Glutamatergic neuron (in vitro differentiated cells): Measurements from ENCODE around the gene PAK1. TPM values are rescaled to one million over a fixed set of nuclear protein-coding genes. Genes with fewer than 3 reads are reported as not detected.
A peak's percentile ranks its signal among the peaks of the same experiment; 100 is the strongest.

Source experiments
- DNase-seq: peaks from one replicate; pipeline ENCODE4 v3.0.0; 2022
- H3K27ac Mint-ChIP-seq: one replicate; pipeline ENCODE4 v1.8.0; 2020; ENCODE audit warnings: mild to moderate bottlenecking, mixed read lengths, inconsistent platforms; ENCODE audit not compliant: unreplicated experiment
- H3K27me3 Mint-ChIP-seq: one replicate; pipeline ENCODE4 v1.8.0; 2020; ENCODE audit warnings: mild to moderate bottlenecking, moderate library complexity, mixed read lengths, inconsistent platforms; ENCODE audit not compliant: unreplicated experiment
- H3K36me3 Mint-ChIP-seq: one replicate; pipeline ENCODE4 v1.8.0; 2020; ENCODE audit warnings: mild to moderate bottlenecking, mixed read lengths, inconsistent platforms; ENCODE audit not compliant: unreplicated experiment
- H3K4me1 Mint-ChIP-seq: one replicate; pipeline ENCODE4 v1.8.0; 2020; ENCODE audit warnings: mild to moderate bottlenecking, low read depth, mixed read lengths, inconsistent platforms; ENCODE audit not compliant: unreplicated experiment
- H3K4me3 Mint-ChIP-seq: one replicate; pipeline ENCODE4 v1.8.0; 2020; ENCODE audit warnings: mild to moderate bottlenecking, mixed read lengths, inconsistent platforms; ENCODE audit not compliant: unreplicated experiment
- H3K9me3 Mint-ChIP-seq: one replicate; pipeline ENCODE4 v1.8.0; 2020; ENCODE audit warnings: mild to moderate bottlenecking, moderate library complexity, mixed read lengths, inconsistent platforms; ENCODE audit not compliant: unreplicated experiment
- CTCF ChIP-seq: fragments of 200-600 bp; sonication (generic); IDR thresholded peaks from one replicate; pipeline ENCODE4 v1.5.0; 2021; ENCODE audit not compliant: partially characterized antibody, unreplicated experiment
- total RNA-seq: library from RNA; stranded (reverse); fragmentation: NEBNext Ultra II Directional; extraction: Animal tissue kit (Norgen Biotek cat#: 25700); gene quantifications from one replicate; pipeline ENCODE4 v1.2.1, GENCODE V29; 2021; ENCODE audit not compliant: unreplicated experiment

Gene PAK1
- total RNA-seq, 1 donor from 2014 or later, result 126 TPM

- peak overlapping the region; percentile 79 for H3K27ac Mint-ChIP-seq
- H3K36me3 Mint-ChIP-seq, result no peaks in the 10 kb centered on the region
- peaks cover 20% of the 10 kb centered on the region for H3K9me3 Mint-ChIP-seq
- peak overlapping the region; percentile 83 for H3K4me3 Mint-ChIP-seq
- peak; percentile 62 for DNase-seq
- TF ChIP-seq CTCF, result peak; percentile 50
- H3K4me1 Mint-ChIP-seq, result peaks cover 39% of the 10 kb centered on the region
- peaks cover 10% of the 10 kb centered on the region for H3K27me3 Mint-ChIP-seq
Observed at GRCh38 chr11:77471558-77472193, 2.2 kb downstream of the PAK1 start.

- no peak for TF ChIP-seq CTCF
- peak overlapping the region; percentile 83 for H3K4me3 Mint-ChIP-seq
- no peaks in the 10 kb centered on the region for H3K36me3 Mint-ChIP-seq
- peaks cover 20% of the 10 kb centered on the region for H3K9me3 Mint-ChIP-seq
- no peak for DNase-seq
- H3K4me1 Mint-ChIP-seq, result peaks cover 40% of the 10 kb centered on the region
- peak overlapping the region; percentile 79 for H3K27ac Mint-ChIP-seq
- H3K27me3 Mint-ChIP-seq, result peaks cover 10% of the 10 kb centered on the region
Observed at GRCh38 chr11:77470971-77471370, 2.9 kb downstream of the PAK1 start.

DNA sequence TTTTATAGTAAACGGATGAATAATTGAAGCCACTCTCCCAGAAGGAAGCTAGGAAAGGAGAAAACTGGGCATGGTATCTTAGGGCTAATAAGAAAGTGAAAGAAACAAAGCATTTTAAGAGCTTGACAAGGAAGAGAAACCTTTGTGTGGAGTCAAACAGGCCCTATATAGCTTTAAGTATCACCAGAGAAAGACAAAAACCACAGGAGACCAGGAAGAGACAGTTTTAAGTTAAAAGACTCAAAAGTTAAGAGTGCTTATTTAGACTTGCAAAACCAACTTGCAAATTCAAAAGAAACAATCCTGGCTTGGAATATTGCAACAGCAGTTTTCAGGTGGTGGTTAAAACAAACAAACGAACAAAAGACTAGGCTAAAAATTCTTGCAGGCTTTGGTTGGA, 3.4 kb downstream of the PAK1 start:
- peaks cover 40% of the 10 kb centered on the region for H3K4me1 Mint-ChIP-seq
- H3K9me3 Mint-ChIP-seq, result peaks cover 20% of the 10 kb centered on the region
- no peak for TF ChIP-seq CTCF
- no peak overlapping the region for H3K27ac Mint-ChIP-seq
- H3K27me3 Mint-ChIP-seq, result peaks cover 10% of the 10 kb centered on the region
- H3K36me3 Mint-ChIP-seq, result no peaks in the 10 kb centered on the region
- no peak for DNase-seq
- H3K4me3 Mint-ChIP-seq, result peak overlapping the region; percentile 83

DNA sequence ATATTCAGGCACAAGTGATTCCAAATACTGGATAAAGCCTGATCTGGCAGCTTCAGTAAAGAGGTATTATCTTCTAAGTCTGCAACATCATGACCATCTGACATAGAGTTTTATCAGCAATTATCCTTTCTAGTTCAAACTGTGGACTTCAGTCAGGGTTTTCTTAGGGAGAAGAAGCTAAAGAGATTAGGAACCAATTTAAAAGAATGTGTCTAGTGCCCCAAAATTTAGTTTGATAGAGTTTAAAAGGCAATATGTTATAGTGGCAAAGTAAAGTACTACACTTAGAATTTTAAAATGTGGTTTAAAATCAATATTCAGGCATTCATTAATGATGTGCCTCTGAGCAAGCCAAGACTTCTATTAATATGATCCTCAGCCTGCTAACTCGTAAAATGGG, 5.4 kb downstream of the PAK1 start:
- peak; percentile 62 for TF ChIP-seq CTCF
- H3K9me3 Mint-ChIP-seq, result peaks cover 10% of the 10 kb centered on the region

DNA sequence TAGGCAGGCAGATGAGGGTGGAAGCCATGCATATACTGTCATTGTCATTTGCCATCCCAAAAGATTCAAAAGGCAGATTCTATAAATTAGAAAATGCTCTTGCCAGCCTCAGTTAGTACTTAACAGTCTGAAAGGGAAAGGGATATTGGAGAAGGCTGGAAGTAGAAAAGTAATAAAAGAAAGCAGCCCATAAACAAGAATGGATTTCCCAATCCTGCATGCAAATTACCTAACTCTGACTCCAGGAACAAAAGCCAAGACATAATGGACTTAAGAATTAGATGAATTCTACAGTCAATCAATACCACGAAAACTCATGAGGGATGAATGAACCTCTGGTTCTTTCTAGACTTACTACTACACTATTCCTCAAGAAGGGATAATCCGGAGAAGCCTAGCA, 5.9 kb downstream of the PAK1 start:
- Mint-ChIP-seq H3K36me3 (no peaks in the 10 kb centered on the region), H3K27ac (peak overlapping the region; percentile 4), H3K4me1 (peaks cover 44% of the 10 kb centered on the region), H3K27me3 (peaks cover 4% of the 10 kb centered on the region), H3K9me3 (peaks cover 10% of the 10 kb centered on the region), H3K4me3 (peak overlapping the region; percentile 35)
- DNase-seq, result no peak
- no peak for TF ChIP-seq CTCF

More for the DNA sequence above, 5.4 kb downstream of the PAK1 start:
- H3K36me3 Mint-ChIP-seq, result no peaks in the 10 kb centered on the region
- DNase-seq, result no peak
- H3K4me1 Mint-ChIP-seq, result peaks cover 43% of the 10 kb centered on the region
- peak overlapping the region; percentile 4 for H3K27ac Mint-ChIP-seq
- H3K4me3 Mint-ChIP-seq, result peak overlapping the region; percentile 35
- H3K27me3 Mint-ChIP-seq, result peaks cover 4% of the 10 kb centered on the region
